ENCODE measurements around the gene KRTAP12-3.
"Not testable (repeated sequence)": the region's sequence is repeated elsewhere in the genome, so short reads cannot be mapped to it uniquely, and the experiment has no call there.

Gene KRTAP12-3

DNA sequence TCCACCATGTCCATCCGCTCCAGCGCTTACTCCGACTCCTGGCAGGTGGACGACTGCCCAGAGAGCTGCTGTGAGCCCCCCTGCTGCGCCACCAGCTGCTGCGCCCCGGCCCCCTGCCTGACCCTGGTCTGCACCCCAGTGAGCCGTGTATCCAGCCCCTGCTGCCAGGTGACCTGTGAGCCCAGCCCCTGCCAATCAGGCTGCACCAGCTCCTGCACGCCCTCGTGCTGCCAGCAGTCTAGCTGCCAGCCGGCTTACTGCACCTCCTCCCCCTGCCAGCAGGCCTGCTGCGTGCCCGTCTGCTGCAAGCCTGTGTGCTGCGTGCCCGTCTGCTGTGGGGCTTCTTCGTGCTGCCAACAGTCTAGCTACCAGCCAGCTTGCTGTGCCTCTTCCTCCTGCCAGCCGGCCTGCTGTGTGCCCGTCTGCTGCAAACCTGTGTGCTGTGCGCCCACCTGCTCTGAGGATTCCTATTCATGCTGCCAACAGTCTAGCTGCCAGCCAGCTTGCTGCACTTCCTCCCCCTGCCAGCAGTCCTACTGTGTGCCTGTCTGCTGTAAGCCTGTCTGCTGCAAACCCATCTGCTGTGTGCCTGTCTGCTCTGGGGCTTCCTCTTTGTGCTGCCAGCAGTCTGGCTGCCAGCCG, 30.4 kb upstream of the KRTAP12-3 start:
- not testable (repeated sequence) for DNase-seq (ENCODE audit: low read depth)

DNA sequence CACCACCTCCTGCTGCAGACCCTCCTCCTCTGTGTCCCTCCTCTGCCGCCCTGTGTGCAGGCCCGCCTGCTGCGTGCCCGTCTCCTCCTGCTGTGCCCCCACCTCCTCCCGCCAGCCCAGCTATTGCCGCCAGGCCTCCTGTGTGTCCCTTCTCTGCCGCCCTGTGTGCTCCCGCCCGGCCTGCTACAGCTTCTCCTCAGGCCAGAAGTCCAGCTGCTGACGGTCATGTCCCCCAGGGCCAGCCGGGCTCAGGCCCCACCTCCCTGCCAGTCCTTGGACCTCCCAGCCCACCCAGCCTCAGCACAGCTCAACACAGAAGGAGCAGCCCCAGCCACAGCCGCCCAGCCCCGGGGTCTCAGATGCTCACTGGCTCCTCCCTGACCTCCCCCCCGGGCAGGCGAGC, 29.9 kb upstream of the KRTAP12-3 start:
- not testable (repeated sequence) for DNase-seq (ENCODE audit: low read depth)

DNA sequence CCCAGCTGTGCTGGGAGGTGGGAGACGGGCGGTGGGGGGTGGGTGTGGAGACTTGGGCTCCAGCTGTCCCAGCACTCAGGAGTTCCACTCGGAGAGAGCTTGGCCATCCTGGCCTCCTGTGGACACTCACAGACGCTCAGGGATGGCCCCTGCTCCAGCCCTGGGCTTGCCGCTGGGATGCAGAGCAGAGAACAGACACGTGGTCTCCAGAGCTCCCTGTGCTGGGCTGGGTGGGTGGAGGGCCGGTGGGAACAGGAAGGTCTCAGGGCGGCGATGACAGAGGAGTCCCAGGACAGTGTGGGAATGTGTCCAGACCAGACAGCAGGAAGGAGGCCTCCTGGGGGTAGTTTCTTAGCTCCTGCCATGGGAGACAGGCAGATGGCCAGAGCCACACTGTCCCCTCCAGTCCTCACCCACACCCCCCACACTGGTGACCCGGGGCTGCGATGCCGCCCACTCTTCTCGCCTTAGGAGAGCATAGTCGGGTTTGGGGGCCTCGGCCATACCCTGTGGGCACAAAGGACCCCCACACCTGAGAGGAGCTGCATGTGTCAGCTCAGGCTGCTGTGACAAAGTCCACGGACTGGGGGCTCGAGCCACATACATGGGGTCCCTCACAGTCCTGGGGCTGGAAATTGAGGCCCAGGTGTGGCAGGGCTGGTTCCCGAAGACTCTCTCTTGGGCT, 28.9 kb upstream of the KRTAP12-3 start:
- DNase-seq (ENCODE audit: low read depth), result no peak

DNA sequence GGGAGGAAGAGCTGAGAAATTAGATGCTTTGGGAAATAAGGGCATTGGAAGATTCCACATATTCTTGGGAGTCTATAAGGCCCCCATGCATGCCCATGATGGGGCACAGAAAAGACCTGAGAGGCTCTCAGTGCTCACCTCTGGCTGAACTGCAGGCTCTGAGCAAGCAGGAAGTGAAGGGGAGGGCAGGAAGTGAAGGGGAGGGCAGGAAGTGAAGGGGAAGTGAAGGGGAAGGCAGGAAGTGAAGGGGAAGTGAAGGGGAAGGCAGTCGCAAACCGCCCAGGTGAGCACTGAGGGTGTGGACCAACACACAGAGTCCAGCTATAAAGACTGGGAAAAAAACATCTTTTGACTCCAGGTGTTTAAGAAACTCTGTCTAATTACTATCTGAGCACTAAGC, 27.3 kb upstream of the KRTAP12-3 start:
- no peak for DNase-seq (ENCODE audit: low read depth)

DNA sequence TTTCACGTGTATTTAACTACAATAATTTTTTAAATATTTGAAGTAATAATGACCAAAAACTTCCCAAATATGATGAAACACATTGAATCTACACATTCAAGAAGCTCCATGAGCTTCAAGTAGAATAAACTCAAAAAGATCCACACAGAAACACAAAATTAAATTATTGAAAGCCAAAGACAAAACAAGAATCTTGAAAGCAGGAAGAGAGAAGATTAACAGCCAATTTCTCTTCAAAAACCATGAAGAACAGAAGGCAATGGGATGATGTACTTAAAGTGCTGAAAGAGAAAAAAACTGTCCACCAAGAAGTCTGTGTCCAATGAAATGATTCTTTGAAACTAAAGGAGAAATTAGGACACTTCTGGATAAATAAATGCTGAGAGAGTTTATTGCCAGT, 25.7 kb upstream of the KRTAP12-3 start:
- DNase-seq (ENCODE audit: low read depth), result no peak

DNA sequence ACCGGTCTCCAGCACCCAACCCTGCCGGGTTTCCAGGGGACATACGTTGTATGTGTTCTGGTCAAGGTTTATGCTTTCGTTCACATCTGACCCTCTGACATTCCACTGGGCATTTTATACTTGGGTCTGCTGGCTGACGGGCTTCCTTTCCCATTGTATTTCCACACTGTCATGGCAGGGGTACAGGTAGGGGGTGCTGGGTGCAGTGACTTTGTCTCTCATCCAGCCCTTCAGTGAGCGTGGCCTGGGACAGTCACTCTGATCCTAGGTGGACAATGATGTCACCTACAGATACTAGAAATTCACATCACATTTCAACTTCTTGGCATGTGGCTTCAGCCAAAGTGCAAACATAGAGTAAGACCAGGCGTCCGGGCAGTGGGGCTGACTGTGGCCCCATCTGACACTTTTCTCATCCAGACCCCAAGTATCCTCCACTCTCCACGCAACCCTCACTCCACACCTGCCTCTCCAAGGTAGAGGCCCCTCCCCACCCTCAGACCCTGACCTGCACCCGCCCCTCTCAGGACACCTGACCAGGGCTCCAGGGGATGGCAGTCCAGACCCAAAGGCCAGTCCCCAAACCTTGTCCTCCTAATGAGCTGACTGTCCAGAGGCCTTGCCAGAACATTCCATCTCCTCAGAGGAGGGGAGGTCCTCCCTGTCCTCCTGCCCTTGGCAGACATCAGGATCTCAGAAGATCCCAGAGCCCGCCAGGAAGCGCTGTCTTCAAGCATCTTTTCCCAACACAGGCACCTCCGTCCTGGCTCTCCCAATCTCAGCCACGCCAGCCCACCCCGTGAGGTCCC, 21.3 kb upstream of the KRTAP12-3 start:
- no peak for DNase-seq (ENCODE audit: low read depth)

DNA sequence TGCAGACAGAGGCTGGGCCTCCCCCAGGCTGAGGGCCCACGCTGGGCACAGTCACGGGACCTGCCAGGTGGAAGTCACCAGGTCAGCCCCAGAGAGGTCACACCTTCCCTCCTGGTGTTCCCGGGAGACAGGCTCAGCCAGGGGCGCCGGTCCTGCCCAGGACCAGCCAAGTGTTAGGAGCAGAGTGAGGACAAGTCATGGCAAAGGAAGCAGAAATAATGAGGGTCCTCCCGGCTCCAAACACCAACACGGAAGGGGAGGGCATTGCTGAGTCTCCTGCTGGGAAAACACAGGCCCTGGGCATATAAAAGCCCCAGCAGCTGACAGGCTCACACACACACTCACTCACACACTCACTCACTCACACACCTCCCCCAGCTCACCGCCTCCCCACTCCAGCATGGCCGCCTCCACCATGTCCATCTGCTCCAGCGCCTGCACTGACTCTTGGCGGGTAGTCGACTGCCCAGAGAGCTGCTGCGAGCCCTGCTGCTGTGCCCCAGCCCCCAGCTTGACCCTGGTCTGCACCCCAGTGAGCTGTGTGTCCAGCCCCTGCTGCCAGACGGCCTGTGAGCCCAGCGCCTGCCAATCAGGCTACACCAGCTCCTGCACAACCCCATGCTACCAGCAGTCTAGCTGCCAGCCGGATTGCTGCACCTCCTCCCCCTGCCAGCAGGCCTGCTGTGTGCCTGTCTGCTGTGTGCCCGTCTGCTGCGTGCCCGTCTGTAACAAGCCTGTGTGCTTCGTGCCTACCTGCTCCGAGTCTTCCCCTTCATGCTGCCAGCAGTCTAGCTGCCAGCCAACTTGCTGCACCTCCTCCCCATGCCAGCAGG, 20.5 kb upstream of the KRTAP12-3 start, which contains the start of gene KRTAP10-10:
Gene KRTAP10-10, plus strand, starts transcription at position 339 of the 833 bp plus-strand sequence. Its CDS starts 62 bp downstream, at position 401.
- DNase-seq (ENCODE audit: low read depth), result no peak

DNA sequence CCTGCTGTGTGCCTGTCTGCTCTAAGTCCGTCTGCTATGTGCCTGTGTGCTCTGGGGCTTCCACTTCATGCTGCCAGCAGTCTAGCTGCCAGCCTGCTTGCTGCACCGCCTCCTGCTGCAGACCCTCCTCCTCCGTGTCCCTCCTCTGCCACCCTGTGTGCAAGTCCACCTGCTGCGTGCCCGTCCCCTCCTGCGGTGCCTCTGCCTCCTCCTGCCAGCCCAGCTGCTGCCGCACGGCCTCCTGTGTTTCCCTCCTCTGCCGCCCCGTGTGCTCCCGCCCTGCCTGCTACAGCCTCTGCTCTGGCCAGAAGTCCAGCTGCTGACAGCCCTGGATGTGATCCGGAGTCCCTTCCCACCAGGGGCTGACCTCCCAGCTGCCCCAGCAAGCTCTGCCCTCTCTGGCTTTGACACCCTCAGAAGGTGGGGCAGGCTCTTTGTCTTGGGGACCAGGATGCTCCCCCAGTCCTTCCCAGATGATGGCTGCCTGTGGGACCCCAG, 19.8 kb upstream of the KRTAP12-3 start:
- not testable (repeated sequence) for DNase-seq (ENCODE audit: low read depth)

DNA sequence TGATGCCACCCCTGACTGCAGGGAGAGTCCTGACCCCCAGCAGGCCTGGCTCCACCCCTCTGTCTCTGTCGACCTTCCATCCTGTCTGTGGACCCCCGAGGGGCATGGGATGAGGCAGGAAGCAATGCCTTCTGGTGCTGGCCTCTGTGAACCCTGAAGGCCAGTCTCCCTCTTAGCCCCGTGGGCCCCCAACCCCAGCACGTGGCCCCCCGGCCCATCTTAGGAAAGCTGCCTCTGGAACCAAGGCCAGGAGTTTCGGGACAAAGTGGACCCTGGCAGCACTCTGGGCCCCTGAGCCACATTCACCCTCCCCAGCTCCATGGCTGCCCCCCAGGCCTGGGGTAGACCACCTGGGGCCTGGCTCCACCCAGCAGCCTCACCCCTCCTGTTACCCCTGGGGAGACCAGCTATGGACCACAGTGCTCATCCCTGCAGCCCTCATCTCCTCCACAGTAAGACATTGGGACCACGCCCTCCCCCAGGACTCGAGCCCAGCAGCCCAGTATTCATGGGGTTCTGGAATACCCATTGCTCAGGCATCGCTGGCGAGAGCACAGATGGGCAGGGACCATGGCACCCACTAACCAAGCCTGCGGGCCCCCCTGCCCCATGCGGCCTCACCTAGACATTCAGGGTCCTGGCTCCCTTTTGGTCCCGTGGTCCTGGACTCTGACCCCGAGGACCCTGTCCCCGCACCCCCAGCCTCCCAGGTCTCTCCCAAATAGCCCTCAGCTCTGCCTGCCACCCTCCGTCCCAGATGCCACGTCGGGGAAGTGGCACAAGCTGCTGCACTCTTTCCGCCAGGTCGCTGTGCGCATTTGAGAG, 19.0 kb upstream of the KRTAP12-3 start:
- not testable (repeated sequence) for DNase-seq (ENCODE audit: low read depth)

DNA sequence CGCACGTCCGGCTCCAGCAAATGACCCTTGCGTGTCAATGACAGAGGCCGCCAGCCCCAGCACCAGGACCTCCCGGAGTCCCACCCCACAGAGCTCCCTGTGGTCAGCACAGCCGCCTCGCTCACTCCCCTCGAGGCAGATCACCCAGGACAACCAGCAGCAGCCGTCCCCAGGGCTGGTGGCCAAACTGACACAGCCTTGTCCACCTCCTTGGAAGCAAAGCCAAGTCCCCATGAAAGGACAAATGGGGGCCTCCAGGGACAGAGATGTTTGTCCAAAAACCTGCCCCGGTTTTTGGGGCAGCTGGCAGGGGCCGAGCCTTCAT, 18.4 kb upstream of the KRTAP12-3 start:
- no peak for DNase-seq (ENCODE audit: low read depth)

DNA sequence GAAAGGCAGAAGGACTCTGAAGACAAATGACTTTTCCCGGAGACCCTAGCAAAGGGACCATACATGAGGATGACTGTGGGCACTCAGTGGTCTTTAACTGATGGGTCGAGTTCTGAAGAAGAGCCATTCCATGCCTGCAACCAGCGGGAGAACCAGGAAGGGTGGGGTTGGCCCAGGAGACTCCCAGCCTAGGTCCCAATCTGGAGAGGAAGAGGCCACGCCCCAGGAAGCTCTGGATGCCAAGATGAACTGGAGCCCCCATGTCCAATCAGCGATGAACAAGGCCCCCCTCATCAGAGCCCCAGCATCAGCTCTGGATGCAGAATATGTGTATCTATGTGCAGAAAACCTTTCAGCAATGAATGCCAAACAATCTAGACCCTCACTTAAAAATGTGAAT, 17.0 kb upstream of the KRTAP12-3 start:
- no peak for DNase-seq (ENCODE audit: low read depth)

DNA sequence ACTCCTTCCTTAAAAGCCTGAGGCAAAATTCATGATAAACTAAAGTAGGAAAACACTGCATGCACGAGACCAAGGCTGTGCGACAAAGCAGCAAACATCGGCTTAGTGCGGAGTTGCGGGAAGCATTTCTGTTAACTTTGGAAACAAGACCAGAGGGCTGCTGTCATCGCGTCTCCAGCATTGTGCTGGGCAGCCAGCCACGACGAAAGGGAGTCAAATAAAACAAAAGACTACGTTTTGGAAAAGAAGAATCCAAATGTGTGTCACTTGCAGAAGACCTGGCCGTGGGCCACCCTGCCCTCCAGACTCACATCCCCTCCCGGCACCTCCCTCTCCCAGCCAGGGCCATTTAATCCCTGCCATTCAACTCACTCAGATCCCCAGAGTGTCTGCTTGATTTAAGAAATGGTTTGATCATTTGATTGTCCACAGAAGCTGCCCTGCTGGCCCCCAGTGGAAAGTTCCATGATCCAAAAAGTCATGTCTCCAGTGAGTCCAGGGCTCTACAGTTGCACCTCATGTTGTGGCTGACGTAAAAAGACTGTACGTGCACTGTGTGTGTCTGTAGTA, 13.9 kb upstream of the KRTAP12-3 start:
- DNase-seq (ENCODE audit: low read depth), result no peak

DNA sequence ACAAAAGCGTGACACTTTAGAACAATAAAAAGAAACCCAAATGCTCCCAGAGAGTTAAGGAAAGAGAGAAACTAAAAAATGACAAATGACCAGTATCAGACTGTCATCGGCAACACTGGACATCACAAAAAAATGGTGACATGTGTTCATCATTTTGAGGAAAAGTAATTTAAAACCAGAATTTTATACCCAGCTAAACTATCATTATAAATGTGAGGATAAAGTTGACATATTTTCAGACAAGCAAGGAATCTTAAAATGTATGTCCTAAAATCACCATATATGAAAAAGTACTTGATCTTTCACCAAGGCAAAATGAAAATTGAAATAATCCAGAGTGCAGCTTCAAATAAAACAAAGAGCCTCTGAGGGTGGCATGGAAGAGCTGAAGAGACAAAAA, 12.9 kb upstream of the KRTAP12-3 start:
- DNase-seq (ENCODE audit: low read depth), result no peak

DNA sequence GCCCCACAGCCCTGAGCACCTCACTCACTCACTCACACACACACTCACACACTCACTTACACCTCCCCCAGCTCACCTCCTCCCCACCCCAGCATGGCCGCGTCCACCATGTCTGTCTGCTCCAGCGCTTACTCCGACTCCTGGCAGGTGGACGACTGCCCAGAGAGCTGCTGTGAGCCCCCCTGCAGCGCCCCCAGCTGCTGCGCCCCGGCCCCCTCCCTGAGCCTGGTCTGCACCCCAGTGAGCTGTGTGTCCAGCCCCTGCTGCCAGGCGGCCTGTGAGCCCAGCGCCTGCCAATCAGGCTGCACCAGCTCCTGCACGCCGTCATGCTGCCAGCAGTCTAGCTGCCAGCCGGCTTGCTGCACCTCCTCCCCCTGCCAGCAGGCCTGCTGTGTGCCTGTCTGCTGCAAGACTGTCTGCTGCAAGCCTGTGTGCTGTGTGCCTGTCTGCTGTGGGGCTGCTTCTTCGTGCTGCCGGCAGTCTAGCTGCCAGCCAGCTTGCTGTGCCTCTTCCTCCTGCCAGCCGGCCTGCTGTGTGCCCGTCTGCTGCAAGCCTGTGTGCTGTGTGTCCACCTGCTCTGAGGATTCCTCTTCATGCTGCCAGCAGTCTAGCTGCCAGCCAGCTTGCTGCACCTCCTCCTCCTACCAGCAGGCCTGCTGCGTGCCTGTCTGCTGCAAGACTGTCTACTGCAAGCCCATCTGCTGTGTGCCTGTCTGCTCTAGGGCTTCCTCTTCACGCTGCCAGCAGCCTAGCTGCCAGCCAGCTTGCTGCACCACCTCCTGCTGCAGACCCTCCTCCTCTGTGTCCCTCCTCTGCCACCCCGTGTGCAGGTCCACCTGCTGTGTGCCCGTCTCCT, 11.1 kb upstream of the KRTAP12-3 start, which contains the start of gene KRTAP10-11:
Gene KRTAP10-11, plus strand, starts transcription at position 49 of the 856 bp plus-strand sequence. Its CDS starts 45 bp downstream, at position 94.
- not testable (repeated sequence) for DNase-seq (ENCODE audit: low read depth)

DNA sequence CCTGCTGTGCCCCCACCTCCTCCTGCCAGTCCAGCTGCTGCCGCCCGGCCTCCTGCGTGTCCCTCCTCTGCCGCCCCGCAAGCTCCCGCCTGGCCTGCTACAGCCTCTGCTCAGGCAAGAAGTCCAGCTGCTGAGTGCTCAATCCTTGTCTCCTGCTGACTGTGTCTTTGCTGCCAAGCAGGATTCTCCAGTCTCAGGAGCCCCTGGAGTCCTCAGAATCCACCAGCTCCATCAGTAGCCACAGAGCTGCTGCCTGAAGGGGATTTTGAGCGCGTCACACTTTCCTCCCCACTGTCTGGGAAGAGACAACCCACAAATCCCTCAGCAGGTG, 10.5 kb upstream of the KRTAP12-3 start:
- no peak for DNase-seq (ENCODE audit: low read depth)

DNA sequence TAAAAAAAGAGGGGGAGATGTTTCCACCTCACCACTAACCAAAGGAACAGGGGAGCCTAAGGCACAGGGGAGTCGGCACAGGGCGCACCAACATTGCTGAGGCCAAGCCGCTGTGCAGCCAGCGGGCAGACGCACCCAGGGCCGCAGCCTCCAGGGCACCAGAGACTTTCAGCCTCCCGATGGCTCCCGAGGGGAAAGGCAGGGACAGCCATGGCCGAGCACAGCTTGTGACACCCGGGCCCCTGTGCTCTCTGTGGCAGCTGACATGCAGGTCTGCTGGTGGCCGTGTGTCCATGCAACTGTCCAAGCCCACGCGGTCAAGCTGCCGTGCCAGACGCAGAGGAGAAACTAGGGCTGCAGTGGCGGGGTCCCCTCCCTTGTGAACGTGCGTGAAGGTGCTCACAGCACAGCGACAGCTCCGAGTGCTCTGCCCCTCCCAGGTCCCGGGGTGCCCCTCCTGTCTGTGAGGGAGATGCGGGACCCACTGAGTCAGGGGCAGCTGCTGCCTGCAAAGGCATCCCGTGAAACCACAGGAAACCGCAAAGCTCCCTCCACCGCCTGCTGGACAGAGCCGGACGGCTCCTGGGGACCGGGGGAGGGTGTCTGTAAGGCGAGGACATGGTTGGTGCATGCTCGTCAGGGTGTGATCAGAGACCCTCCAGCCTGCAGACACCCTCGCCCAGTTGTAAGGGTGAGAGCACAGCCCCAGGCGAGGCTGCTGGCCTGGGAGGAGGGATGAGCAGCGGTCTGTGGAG, 9.0 kb upstream of the KRTAP12-3 start:
- no peak for DNase-seq (ENCODE audit: low read depth)

DNA sequence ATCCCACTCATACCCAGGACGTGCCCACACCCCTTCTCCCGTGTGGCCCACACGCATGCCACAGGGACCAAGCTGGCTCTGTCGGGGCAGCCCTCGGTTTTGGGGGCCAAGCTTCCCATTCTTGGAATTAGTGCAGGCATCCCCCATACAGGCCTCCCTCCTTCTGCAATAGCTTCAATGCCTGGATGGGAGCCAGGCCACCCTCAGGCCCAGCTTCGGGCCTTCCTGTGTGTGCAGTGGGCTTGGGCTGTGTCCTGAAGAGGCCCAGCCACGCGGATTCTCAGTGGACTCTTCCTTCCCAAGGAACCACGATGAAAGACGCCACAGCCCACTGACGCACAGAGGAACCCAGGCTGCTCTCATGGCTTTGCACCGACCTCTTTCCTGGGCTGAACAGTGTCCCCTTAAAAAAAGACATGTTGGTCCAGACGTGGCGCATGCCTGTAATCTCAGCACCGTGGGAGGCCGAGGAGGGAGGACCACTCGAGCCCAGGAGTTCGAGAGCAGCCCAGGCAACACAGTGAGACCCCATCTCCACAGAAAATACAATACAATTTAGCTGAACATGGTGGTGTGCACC, 8.1 kb upstream of the KRTAP12-3 start:
- DNase-seq (ENCODE audit: low read depth), result no peak

DNA sequence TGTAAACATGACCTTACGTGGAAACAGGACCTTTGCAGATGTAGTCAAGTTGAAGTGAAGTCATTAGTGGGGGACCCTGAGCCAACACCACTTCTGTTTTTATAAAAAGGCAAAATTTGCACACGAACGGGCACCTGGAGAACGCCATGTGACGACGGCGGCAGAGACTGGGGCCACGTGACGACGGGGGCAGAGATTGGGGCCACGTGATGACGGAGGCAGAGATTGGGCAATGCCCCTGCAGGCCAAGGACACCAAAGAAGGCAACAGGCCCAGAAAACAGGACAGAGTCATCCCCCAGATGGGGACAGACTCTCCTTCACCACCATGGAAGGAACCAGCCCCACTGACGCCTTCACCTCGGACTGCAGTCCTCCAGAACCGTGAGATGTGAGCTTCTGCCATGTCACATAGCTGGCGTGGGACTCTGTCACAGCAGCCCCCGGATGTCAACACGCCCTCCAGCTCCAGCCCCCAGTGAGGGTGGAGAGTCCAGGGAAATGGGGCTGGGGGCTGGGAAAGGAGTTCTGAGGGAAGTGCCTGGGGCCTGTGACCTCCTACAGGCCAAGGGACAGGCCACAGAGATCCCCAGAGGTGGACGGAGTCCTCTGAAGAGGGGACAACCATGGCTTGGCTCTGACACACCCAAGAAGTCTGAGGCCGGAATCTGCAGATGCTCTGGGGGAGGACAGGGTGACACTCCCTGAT, 7.3 kb upstream of the KRTAP12-3 start:
- no peak for DNase-seq (ENCODE audit: low read depth)
